ENCODE measurements around the gene PPIE.

DNA sequence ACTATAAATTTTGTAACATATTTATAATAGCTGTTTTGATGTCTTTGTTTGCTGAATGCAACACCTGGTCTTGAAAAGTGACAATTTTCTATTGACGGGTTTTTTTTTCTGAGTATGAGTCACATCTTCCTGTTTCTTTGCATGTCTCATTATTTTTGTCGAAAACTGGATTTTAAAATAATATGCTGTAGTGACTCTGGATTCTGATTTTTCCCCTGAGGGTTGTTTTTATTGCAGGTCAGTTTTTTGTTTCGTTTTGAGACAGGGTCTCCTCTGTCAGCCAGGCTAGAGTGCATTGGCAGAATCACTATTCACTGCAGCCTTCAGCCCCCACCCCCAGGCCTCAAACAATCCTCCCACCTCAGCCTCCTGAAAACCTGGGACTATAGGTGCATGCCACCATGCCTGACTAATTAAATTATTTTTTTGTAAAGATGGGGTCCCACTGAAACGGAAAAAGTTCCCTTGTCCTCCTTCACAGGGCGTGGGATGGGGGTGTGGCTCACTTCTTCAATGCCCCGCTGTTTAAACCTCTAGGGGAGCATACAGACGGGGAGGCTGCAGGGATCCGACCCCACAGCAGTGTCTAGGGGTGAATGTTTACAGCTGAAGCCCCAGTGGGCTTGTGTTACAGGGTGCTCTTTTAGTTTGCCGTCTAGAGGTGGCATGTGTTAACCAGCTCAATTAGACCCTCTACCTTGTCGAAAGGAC lies 11.3 kb upstream of the PPIE start:
- TF ChIP-seq, protein P1, sequence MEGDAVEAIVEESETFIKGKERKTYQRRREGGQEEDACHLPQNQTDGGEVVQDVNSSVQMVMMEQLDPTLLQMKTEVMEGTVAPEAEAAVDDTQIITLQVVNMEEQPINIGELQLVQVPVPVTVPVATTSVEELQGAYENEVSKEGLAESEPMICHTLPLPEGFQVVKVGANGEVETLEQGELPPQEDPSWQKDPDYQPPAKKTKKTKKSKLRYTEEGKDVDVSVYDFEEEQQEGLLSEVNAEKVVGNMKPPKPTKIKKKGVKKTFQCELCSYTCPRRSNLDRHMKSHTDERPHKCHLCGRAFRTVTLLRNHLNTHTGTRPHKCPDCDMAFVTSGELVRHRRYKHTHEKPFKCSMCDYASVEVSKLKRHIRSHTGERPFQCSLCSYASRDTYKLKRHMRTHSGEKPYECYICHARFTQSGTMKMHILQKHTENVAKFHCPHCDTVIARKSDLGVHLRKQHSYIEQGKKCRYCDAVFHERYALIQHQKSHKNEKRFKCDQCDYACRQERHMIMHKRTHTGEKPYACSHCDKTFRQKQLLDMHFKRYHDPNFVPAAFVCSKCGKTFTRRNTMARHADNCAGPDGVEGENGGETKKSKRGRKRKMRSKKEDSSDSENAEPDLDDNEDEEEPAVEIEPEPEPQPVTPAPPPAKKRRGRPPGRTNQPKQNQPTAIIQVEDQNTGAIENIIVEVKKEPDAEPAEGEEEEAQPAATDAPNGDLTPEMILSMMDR (IDR thresholded peaks at IDR 0.05): no peak
- no peak for TF ChIP-seq POLR2A (IDR thresholded peaks at IDR 0.05)
